Measurements from ENCODE around the gene LIMS2.

DNA sequence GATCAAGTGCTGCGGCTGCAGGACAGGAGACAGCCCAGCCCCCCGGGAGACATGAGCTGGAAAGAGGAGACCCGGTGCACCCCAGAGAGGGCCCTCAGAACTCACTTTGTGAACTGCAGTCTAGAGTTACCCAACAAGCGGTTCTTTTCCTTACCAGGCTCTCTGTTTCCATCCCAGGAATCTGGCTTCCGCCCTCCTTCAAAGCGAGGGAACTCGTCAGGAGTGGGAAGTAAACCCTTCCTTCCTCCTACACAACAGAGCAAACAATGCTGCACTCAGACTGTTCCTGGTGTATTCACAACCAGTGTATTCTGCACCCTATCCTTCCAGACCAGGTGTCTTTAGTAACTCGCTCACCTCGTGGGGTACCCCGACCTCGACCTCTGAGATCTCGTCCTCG is 34.0 kb upstream of the LIMS2 start:
- TF ChIP-seq, protein P1, sequence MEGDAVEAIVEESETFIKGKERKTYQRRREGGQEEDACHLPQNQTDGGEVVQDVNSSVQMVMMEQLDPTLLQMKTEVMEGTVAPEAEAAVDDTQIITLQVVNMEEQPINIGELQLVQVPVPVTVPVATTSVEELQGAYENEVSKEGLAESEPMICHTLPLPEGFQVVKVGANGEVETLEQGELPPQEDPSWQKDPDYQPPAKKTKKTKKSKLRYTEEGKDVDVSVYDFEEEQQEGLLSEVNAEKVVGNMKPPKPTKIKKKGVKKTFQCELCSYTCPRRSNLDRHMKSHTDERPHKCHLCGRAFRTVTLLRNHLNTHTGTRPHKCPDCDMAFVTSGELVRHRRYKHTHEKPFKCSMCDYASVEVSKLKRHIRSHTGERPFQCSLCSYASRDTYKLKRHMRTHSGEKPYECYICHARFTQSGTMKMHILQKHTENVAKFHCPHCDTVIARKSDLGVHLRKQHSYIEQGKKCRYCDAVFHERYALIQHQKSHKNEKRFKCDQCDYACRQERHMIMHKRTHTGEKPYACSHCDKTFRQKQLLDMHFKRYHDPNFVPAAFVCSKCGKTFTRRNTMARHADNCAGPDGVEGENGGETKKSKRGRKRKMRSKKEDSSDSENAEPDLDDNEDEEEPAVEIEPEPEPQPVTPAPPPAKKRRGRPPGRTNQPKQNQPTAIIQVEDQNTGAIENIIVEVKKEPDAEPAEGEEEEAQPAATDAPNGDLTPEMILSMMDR (IDR thresholded peaks at IDR 0.05): no peak
- TF ChIP-seq POLR2AphosphoS5 (IDR thresholded peaks at IDR 0.05; ENCODE audit: low read depth, low read length) (no peak), SIN3A (IDR thresholded peaks at IDR 0.05; ENCODE audit: borderline replicate concordance, insufficient read depth, low read depth, low read length) (no peak), TCF7L2 (IDR thresholded peaks at IDR 0.05; ENCODE audit: low read depth, low read length) (no peak)
- TF ChIP-seq, protein P2, sequence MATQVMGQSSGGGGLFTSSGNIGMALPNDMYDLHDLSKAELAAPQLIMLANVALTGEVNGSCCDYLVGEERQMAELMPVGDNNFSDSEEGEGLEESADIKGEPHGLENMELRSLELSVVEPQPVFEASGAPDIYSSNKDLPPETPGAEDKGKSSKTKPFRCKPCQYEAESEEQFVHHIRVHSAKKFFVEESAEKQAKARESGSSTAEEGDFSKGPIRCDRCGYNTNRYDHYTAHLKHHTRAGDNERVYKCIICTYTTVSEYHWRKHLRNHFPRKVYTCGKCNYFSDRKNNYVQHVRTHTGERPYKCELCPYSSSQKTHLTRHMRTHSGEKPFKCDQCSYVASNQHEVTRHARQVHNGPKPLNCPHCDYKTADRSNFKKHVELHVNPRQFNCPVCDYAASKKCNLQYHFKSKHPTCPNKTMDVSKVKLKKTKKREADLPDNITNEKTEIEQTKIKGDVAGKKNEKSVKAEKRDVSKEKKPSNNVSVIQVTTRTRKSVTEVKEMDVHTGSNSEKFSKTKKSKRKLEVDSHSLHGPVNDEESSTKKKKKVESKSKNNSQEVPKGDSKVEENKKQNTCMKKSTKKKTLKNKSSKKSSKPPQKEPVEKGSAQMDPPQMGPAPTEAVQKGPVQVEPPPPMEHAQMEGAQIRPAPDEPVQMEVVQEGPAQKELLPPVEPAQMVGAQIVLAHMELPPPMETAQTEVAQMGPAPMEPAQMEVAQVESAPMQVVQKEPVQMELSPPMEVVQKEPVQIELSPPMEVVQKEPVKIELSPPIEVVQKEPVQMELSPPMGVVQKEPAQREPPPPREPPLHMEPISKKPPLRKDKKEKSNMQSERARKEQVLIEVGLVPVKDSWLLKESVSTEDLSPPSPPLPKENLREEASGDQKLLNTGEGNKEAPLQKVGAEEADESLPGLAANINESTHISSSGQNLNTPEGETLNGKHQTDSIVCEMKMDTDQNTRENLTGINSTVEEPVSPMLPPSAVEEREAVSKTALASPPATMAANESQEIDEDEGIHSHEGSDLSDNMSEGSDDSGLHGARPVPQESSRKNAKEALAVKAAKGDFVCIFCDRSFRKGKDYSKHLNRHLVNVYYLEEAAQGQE (IDR thresholded peaks at IDR 0.05; ENCODE audit: insufficient read depth in 1 of 2, low read depth in 2 of 2, low read length in 1 of 2): no peak

Measured in Panc1 (cell line).